Esophagus squamous epithelium (tissue), 5 donors: Measurements from ENCODE around the gene CCDC87. TPM values are rescaled to one million over a fixed set of nuclear protein-coding genes. Genes with fewer than 3 reads are reported as not detected.
"Not testable (repeated sequence)": the region's sequence is repeated elsewhere in the genome, so short reads cannot be mapped to it uniquely, and the experiment has no call there.

Experiments
- DNase-seq: peaks from one replicate; lab custom pipeline; 2025; lab: John Stamatoyannopoulos, UW
- H3K27ac ChIP-seq, 4 donors: fragments of 200-600 bp; sonication (generic); one replicate each; pipeline ENCODE4 v1.5.1; 2016 to 2019; ENCODE audit warnings: mild to moderate bottlenecking in 1 of 4
- H3K27me3 ChIP-seq, 4 donors: fragments of 200-600 bp; sonication (generic); 1 replicate in 3 of 4; 2 replicates in 1 of 4; pipeline versions ENCODE4 v1.5.1 to v1.6.0; 2017 to 2021; ENCODE audit warnings: antibody characterized with exemption in 1 of 4
- H3K36me3 ChIP-seq, 3 donors: fragments of 200-600 bp; sonication (generic); one replicate each; pipeline ENCODE4 v1.5.1; 2016 to 2019
- H3K4me1 ChIP-seq, 3 donors: fragments of 200-600 bp; sonication (generic); one replicate each; pipeline ENCODE4 v1.5.1; 2017 to 2019
- H3K4me3 ChIP-seq, 4 donors: fragments of 200-600 bp; sonication (generic); 1 replicate in 3 of 4; 2 replicates in 1 of 4; pipeline ENCODE4 v1.5.1; 2016 to 2019; ENCODE audit warnings: mild to moderate bottlenecking in 2 of 4, moderate library complexity in 1 of 4
- H3K9me3 ChIP-seq, 3 donors: fragments of 200-600 bp; sonication (generic); one replicate each; pipeline ENCODE4 v1.5.1; 2016 to 2019
- POLR2A ChIP-seq, 4 donors: fragments of 450-650 bp; IDR thresholded peaks; one replicate each; pipeline ENCODE4 v1.6.1; 2017; ENCODE audit warnings: antibody characterized with exemption in 4 of 4, mild to moderate bottlenecking in 4 of 4, moderate library complexity in 3 of 4
- WGBS, 2 donors: methylation state at CpG; one replicate each; pipeline ENCODE4 v1.1.5; 2018; 5-methylcytosine and 5-hydroxymethylcytosine counted together
- intact Hi-C: fragments of 100-400 bp; cut with DNase I; formaldehyde crosslinking; loops from one replicate; pipeline ENCODE4 v1.15.0; 2022
- total RNA-seq, 4 donors: library from RNA; depleted of rRNA; stranded (reverse); fragments of >200 nt; gene quantifications; one replicate each; pipeline ENCODE4 v1.1.0, GENCODE V29; 2016
- TF ChIP-seq, protein P1 (sequence below), 6 experiments: fragments of 450-650 bp in 4 of 6; fragments of 200-600 bp in 2 of 6; sonication (generic) in 2 of 6; IDR thresholded peaks; one replicate each; pipeline ENCODE4 v1.5.1; 2016 to 2019; ENCODE audit warnings: antibody characterized with exemption in 6 of 6, mild to moderate bottlenecking in 4 of 6, moderate library complexity in 4 of 6
- donor health status: DM: yes; HTN: yes; CAD: no.

The CCDC87 gene
- total RNA-seq, 4 donors from 2014 or later = 0.09 to 0.40 (median 0.21) TPM

DNA sequence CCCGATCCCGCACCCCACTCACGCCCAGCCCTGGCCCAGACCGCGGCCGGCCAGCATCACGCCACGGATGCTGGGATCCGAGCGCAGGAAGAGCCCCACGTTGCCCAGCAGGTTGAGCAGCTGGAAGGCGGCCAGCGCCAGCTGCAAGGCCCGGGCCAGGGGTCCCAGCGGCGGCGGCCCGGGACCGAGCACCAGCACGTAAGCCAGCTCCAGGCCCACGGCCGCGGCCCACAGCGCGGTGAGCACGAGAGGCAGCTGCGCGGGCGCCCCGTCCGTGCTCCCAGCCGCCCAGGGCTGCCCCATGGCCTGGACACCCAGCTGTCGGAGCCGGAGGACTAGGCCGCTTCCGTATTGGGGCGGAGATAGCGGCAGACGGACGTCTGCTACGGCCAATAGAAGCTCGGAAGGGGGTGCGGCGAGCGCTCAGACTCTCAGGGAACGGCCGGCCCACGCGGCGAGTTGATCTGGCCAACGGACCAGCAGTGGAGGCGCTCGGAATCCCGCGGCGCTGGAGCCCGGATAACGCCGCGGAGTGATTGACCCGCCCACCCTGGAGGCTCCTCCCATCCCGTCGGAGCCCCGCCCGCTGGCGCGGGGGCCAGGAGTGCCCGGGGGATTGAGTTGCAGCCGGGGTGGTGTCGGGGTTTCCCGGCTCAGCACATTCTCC, 47.0 kb downstream of the CCDC87 start, which contains the start of gene ZDHHC24:
ZDHHC24 (minus strand) TSS at position 348 of the 667 bp plus-strand sequence; CDS start at position 303, 45 bp downstream.
- no peaks in the 10 kb centered on the region for H3K27me3 ChIP-seq
- H3K36me3 ChIP-seq = peaks cover 0 to 28% (median 0%) of the 10 kb centered on the region in 3 donors
- no peaks in the 10 kb centered on the region for H3K9me3 ChIP-seq
- H3K4me1 ChIP-seq = peaks cover 7 to 40% (median 26%) of the 10 kb centered on the region in 3 donors
- peak; percentile 81 for DNase-seq
- peak within 1 kb of the TSS; percentile 68 to 90 (median 82) for H3K4me3 ChIP-seq
- H3K27ac ChIP-seq = peak within 1 kb of the TSS; percentile 60 to 89 (median 84)
- peak in 2 of 4 donors; percentile 71 to 74 for TF ChIP-seq POLR2A (IDR thresholded peaks at IDR 0.05)
- TF ChIP-seq, protein P1, sequence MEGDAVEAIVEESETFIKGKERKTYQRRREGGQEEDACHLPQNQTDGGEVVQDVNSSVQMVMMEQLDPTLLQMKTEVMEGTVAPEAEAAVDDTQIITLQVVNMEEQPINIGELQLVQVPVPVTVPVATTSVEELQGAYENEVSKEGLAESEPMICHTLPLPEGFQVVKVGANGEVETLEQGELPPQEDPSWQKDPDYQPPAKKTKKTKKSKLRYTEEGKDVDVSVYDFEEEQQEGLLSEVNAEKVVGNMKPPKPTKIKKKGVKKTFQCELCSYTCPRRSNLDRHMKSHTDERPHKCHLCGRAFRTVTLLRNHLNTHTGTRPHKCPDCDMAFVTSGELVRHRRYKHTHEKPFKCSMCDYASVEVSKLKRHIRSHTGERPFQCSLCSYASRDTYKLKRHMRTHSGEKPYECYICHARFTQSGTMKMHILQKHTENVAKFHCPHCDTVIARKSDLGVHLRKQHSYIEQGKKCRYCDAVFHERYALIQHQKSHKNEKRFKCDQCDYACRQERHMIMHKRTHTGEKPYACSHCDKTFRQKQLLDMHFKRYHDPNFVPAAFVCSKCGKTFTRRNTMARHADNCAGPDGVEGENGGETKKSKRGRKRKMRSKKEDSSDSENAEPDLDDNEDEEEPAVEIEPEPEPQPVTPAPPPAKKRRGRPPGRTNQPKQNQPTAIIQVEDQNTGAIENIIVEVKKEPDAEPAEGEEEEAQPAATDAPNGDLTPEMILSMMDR (IDR thresholded peaks at IDR 0.05) = no peak
- WGBS, 2 donors = 0 to 2% methylated on average over 11 to 12 of the region's 71 CpGs
- intact Hi-C loops = no loop called here

DNA sequence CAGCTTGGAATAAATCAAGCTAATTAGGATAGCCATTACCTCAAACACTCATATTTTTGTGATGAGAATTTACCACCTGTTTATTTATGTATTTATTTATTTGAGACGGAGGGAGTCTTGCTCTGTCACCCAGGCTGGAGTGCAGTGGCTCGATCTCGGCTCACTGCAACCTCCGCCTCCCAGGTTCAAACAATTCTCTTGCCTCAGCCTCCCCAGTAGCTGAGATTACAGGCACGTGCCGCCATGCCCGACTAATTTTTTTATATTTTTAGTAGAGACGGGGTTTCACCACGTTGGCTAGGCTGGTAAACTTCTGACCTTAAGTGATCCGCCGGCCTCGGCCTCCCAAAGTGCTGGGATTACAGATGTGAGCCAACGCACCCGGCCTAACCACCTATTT, 47.9 kb downstream of the CCDC87 start:
- 56 to 59% methylated on average over 14 of the region's 14 CpGs for WGBS, 2 donors
- DNase-seq, H3K9me3 ChIP-seq, H3K27me3 ChIP-seq, intact Hi-C loops: not testable (repeated sequence)
- H3K36me3 ChIP-seq = peaks cover 0 to 35% (median 0%) of the 10 kb centered on the region in 3 donors
- peak overlapping the region in 3 of 4 donors; percentile 60 to 89 (median 86) for H3K27ac ChIP-seq
- peak overlapping the region; percentile 68 to 90 (median 82) for H3K4me3 ChIP-seq
- H3K4me1 ChIP-seq = peaks cover 7 to 40% (median 26%) of the 10 kb centered on the region in 3 donors

- Histone ChIP-seq H3K27me3 (no peaks in the 10 kb centered on the region), H3K4me1 (peaks cover 7 to 40% (median 26%) of the 10 kb centered on the region in 3 donors), H3K4me3 (peak overlapping the region in 2 of 4 donors; percentile 2 to 41), H3K36me3 (peaks cover 0 to 49% (median 0%) of the 10 kb centered on the region in 3 donors), H3K27ac (peak overlapping the region; percentile 15 to 70 (median 52)), H3K9me3 (no peaks in the 10 kb centered on the region)
- TF ChIP-seq POLR2A (IDR thresholded peaks at IDR 0.05) = no peak
- TF ChIP-seq, protein P1 (IDR thresholded peaks at IDR 0.05) = peak; percentile 25 to 49 (median 36)
- intact Hi-C loops = no loop called here
- WGBS, 2 donors = 48 to 81% methylated on average over 4 of the region's 26 CpGs
- DNase-seq = no peak
These were observed 49.4 kb downstream of the CCDC87 start for GRCh38 chr11:66543263-66544107.

DNA sequence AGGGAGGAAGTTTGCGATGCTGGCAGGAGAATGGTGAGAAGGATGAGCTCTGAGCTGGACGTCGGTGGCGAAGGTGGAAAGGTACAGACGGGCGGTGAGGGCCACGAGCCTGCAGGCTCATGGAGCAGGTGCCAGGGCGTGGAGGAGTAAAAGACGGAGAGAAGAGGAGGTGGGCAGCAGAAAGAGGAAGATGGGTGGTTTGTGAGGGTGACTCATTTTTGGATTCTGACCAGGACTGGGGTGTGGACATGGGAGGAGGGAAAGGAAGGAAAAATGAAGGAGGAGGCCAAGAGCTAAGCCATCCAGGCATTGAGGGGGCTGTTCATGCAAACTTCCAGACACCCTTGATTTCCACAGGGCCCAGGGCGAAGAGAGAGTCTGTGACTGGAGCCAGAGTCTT, 50.5 kb downstream of the CCDC87 start:
- WGBS, 2 donors = 69 to 77% methylated on average over 10 of the region's 10 CpGs

GRCh38 chr11:66541892-66542291, 51.0 kb downstream of the CCDC87 start:
- WGBS, 2 donors = 79 to 80% methylated on average over 2 to 4 of the region's 4 CpGs
- H3K27ac ChIP-seq = no peak overlapping the region
- no peaks in the 10 kb centered on the region for H3K9me3 ChIP-seq
- no peaks in the 10 kb centered on the region for H3K27me3 ChIP-seq
- peaks cover 0 to 65% (median 0%) of the 10 kb centered on the region in 3 donors for H3K36me3 ChIP-seq
- intact Hi-C loops = no loop called here
- DNase-seq = no peak
- TF ChIP-seq, protein P1 (IDR thresholded peaks at IDR 0.05) = no peak
- no peak for TF ChIP-seq POLR2A (IDR thresholded peaks at IDR 0.05)
- peaks cover 7 to 36% (median 24%) of the 10 kb centered on the region in 3 donors for H3K4me1 ChIP-seq
- H3K4me3 ChIP-seq = no peak overlapping the region

More for the DNA sequence above, 50.5 kb downstream of the CCDC87 start:
- intact Hi-C loops = no loop called here
- Histone ChIP-seq H3K27ac (no peak overlapping the region), H3K27me3 (no peaks in the 10 kb centered on the region), H3K36me3 (peaks cover 0 to 61% (median 0%) of the 10 kb centered on the region in 3 donors), H3K4me3 (no peak overlapping the region), H3K9me3 (no peaks in the 10 kb centered on the region), H3K4me1 (peaks cover 7 to 40% (median 26%) of the 10 kb centered on the region in 3 donors)
- DNase-seq = no peak
- TF ChIP-seq POLR2A (IDR thresholded peaks at IDR 0.05) = no peak
- TF ChIP-seq, protein P1 (IDR thresholded peaks at IDR 0.05) = no peak

DNA sequence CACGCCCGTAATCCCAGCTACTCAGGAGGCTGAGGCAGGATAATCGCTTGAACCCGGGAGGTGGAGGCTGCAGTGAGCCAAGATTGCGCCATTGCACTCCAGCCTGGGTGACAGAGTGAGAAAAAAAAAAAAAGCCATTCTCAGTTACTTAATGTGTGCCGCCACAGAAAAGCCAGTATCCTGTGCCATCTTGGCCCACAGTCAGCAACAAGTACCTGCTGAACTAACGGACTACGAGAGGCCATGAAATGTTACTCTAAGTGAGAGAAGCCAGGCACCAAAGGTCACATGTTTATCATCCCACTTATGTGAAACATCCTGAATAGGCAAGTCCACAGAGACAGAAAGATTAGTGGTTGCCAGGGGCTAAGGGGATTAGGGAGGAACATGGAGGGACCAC, 52.3 kb downstream of the CCDC87 start:
- H3K4me3 ChIP-seq, H3K27me3 ChIP-seq, H3K9me3 ChIP-seq, H3K27ac ChIP-seq, DNase-seq, intact Hi-C loops: not testable (repeated sequence)
- WGBS, 2 donors = 75 to 91% methylated on average over 8 of the region's 8 CpGs
- H3K36me3 ChIP-seq = peaks cover 0 to 78% (median 0%) of the 10 kb centered on the region in 3 donors
- H3K4me1 ChIP-seq = peaks cover 6 to 26% (median 18%) of the 10 kb centered on the region in 3 donors
